ENCODE measurements around the gene PRX.

DNA sequence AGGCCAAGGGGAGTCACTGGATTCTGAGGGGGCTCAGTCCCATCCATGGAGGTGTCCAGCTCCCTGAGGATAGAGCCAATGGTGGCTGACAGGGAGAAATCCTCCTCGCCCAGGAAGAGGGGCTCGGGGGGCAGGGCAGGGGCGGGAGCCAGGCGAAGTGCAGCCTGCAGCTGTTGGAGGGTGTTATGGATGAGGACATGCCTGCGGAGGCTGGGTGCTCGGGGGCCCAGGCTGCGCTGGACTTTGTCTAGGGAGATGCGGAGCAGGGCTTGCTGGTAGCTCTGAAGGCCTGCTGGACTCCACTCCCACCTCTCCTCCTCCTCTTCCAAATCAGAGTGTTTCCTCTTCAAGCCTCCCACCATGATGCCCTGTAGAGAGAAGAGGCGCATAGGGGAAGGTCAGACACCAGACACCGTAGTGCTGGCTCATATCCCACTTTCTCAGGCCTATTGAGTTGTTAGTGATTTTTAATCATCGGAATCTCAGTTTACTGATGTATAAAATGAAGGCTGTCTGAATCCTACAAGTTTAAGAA, 28.6 kb upstream of the PRX start:
- TF ChIP-seq CTCF (conservative IDR thresholded peaks at IDR 0.05; ENCODE audit: low read depth, low read length) (no peak), EZH2 (IDR thresholded peaks at IDR 0.05; ENCODE audit: borderline replicate concordance, low read depth, low read length, poor library complexity, severe bottlenecking) (no peak)
